ENCODE data around the gene SMIM3.

GRCh38 chr5:150816946-150817345 is 38.4 kb downstream of the SMIM3 start:
- TF ChIP-seq, protein P1, sequence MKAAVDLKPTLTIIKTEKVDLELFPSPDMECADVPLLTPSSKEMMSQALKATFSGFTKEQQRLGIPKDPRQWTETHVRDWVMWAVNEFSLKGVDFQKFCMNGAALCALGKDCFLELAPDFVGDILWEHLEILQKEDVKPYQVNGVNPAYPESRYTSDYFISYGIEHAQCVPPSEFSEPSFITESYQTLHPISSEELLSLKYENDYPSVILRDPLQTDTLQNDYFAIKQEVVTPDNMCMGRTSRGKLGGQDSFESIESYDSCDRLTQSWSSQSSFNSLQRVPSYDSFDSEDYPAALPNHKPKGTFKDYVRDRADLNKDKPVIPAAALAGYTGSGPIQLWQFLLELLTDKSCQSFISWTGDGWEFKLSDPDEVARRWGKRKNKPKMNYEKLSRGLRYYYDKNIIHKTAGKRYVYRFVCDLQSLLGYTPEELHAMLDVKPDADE (IDR thresholded peaks at IDR 0.05): no peak
- TF ChIP-seq, protein P2, sequence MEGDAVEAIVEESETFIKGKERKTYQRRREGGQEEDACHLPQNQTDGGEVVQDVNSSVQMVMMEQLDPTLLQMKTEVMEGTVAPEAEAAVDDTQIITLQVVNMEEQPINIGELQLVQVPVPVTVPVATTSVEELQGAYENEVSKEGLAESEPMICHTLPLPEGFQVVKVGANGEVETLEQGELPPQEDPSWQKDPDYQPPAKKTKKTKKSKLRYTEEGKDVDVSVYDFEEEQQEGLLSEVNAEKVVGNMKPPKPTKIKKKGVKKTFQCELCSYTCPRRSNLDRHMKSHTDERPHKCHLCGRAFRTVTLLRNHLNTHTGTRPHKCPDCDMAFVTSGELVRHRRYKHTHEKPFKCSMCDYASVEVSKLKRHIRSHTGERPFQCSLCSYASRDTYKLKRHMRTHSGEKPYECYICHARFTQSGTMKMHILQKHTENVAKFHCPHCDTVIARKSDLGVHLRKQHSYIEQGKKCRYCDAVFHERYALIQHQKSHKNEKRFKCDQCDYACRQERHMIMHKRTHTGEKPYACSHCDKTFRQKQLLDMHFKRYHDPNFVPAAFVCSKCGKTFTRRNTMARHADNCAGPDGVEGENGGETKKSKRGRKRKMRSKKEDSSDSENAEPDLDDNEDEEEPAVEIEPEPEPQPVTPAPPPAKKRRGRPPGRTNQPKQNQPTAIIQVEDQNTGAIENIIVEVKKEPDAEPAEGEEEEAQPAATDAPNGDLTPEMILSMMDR (conservative IDR thresholded peaks at IDR 0.05; ENCODE audit: low read depth in 2 of 2): no peak
- TF ChIP-seq EZH2phosphoT487 (IDR thresholded peaks at IDR 0.05; ENCODE audit: unreplicated experiment): no peak

All from GM23338 (cell line).